ENCODE measurements around the gene HSPE1. TPM values are rescaled to one million over a fixed set of nuclear protein-coding genes. Genes with fewer than 3 reads are reported as not detected.
"Not testable (repeated sequence)": the region's sequence is repeated elsewhere in the genome, so short reads cannot be mapped to it uniquely, and the experiment has no call there.

Gene HSPE1
- total and polyA plus RNA-seq, 8 donors = 90.5 to 172 (median 150) TPM

- Histone ChIP-seq H3K27me3 (no peaks in the 10 kb centered on the region), H3K4me3 (no peak overlapping the region), H3K27ac (no peak overlapping the region), H3K4me1 (peaks cover 2 to 20% of the 10 kb centered on the region in 2 donors), H3K9me3 (no peaks in the 10 kb centered on the region), H3K36me3 (peaks cover 0 to 63% of the 10 kb centered on the region in 2 donors)
- TF ChIP-seq, protein P1, sequence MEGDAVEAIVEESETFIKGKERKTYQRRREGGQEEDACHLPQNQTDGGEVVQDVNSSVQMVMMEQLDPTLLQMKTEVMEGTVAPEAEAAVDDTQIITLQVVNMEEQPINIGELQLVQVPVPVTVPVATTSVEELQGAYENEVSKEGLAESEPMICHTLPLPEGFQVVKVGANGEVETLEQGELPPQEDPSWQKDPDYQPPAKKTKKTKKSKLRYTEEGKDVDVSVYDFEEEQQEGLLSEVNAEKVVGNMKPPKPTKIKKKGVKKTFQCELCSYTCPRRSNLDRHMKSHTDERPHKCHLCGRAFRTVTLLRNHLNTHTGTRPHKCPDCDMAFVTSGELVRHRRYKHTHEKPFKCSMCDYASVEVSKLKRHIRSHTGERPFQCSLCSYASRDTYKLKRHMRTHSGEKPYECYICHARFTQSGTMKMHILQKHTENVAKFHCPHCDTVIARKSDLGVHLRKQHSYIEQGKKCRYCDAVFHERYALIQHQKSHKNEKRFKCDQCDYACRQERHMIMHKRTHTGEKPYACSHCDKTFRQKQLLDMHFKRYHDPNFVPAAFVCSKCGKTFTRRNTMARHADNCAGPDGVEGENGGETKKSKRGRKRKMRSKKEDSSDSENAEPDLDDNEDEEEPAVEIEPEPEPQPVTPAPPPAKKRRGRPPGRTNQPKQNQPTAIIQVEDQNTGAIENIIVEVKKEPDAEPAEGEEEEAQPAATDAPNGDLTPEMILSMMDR (IDR thresholded peaks at IDR 0.05) = no peak
- ATAC-seq = no peak
- DNase-seq = no peak
- intact Hi-C loops (cut with DNase I) = no loop called here
Measured at GRCh38 chr2:197461057-197461456, 39.1 kb upstream of the HSPE1 start.

- intact Hi-C loops (cut with DNase I) = no loop called here
- no peak for DNase-seq
- H3K9me3 ChIP-seq = no peaks in the 10 kb centered on the region
- peaks cover 0 to 91% of the 10 kb centered on the region in 2 donors for H3K36me3 ChIP-seq
- TF ChIP-seq, protein P1 (IDR thresholded peaks at IDR 0.05) = no peak
- no peak overlapping the region for H3K27ac ChIP-seq
- ATAC-seq = no peak
- H3K4me1 ChIP-seq = no peaks in the 10 kb centered on the region
- H3K4me3 ChIP-seq = no peak overlapping the region
- no peaks in the 10 kb centered on the region for H3K27me3 ChIP-seq
Measured at GRCh38 chr2:197464175-197464574, 36.0 kb upstream of the HSPE1 start.

DNA sequence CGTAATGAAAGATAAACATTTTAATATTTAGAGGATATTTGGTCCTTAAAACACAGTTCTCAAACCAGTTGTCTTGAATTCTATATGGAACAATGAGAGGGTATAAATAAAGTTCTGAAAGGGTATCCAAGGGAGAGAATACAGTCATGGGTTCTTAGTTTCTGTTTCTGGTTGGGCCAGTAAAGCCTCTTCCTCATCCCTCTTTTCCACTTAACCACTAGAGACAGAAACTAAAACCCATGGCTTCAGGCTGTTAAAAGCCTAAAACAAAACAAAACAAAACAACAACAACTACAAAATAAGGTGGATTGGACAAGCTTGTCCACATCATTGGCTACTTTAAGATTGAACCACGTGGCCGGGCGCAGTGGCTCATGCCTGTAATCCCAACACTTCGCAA is 28.0 kb upstream of the HSPE1 start:
- Histone ChIP-seq H3K9me3 (no peaks in the 10 kb centered on the region), H3K4me3 (no peak overlapping the region), H3K27ac (no peak overlapping the region), H3K4me1 (peaks cover 0 to 7% of the 10 kb centered on the region in 2 donors), H3K27me3 (no peaks in the 10 kb centered on the region), H3K36me3 (peaks cover 3 to 98% of the 10 kb centered on the region in 2 donors)
- no peak for DNase-seq
- ATAC-seq = no peak
- intact Hi-C loops (cut with DNase I) = no loop called here
- TF ChIP-seq, protein P1 (IDR thresholded peaks at IDR 0.05) = no peak

DNA sequence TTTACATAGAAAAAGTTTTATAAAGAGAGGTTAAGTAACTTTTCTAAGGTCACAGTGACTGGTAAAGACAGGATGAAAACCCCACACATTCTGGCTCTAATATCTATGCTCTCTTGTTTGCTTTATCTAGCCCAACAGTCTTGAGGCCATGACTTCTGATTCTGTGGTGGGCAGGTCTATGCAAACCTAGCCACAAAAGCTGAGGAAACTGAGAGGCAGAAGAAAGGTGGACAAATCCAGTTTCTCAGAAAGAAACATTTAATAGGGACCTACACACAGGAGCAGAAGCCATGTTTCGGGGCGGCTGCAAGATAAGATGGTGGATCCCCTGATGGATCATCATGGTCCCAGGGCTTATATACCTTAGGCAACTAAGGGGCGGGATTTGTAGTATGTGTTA is 22.4 kb upstream of the HSPE1 start:
- no peaks in the 10 kb centered on the region for H3K27me3 ChIP-seq
- H3K36me3 ChIP-seq = peaks cover 3 to 81% of the 10 kb centered on the region in 2 donors
- intact Hi-C loops (cut with DNase I) = no loop called here
- H3K27ac ChIP-seq = peak overlapping the region in 1 of 2 donors; percentile 65
- DNase-seq (no peak), ATAC-seq (no peak)
- no peak overlapping the region for H3K4me3 ChIP-seq
- peaks cover 0 to 9% of the 10 kb centered on the region in 2 donors for H3K9me3 ChIP-seq
- peaks cover 0 to 24% of the 10 kb centered on the region in 2 donors for H3K4me1 ChIP-seq
- TF ChIP-seq, protein P1 (IDR thresholded peaks at IDR 0.05) = no peak

- Histone ChIP-seq H3K4me1 (peaks cover 0 to 24% of the 10 kb centered on the region in 2 donors), H3K9me3 (peaks cover 0 to 24% of the 10 kb centered on the region in 2 donors), H3K27ac (no peak overlapping the region), H3K27me3 (no peaks in the 10 kb centered on the region), H3K4me3 (no peak overlapping the region), H3K36me3 (peaks cover 0 to 75% of the 10 kb centered on the region in 2 donors)
- intact Hi-C loops (cut with DNase I) = no loop called here
- TF ChIP-seq, protein P1 (IDR thresholded peaks at IDR 0.05) = no peak
- ATAC-seq (no peak), DNase-seq (no peak)
Measured at GRCh38 chr2:197480165-197481036, 19.8 kb upstream of the HSPE1 start.

DNA sequence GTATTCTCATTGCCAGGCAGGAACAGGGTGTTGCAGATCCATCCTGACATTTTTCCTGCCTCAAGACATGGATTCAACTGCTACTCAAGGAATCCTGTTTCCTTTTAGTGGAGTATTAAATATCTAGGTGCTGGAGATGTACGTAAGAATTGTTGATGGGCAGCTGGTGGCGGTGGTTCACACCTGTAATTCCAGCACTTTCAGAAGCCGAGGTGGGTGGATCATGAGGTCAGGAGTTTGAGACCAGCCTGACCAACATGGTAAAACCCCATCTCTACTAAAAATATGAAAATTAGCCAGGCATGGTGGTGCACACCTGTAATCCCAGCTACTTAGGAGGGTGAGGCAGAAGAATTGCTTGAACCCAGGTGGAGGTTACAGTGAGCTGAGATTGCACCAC is 15.9 kb upstream of the HSPE1 start:
- H3K9me3 ChIP-seq = peaks cover 0 to 24% of the 10 kb centered on the region in 2 donors
- peaks cover 0 to 81% of the 10 kb centered on the region in 2 donors for H3K36me3 ChIP-seq
- intact Hi-C loops (cut with DNase I); DNase-seq; H3K4me3 ChIP-seq; H3K27ac ChIP-seq; H3K27me3 ChIP-seq; ATAC-seq; H3K4me1 ChIP-seq: not testable (repeated sequence)

Data from left lung (tissue), 10 donors.